ENCODE measurements around the gene HMG20A. TPM values are rescaled to one million over a fixed set of nuclear protein-coding genes. Genes with fewer than 3 reads are reported as not detected.

HMG20A gene
- total and polyA plus RNA-seq, 2 experiments from 2014 or later: 17.8 to 57.8 TPM

GRCh38 chr15:77387365-77388105 is 33.2 kb upstream of the HMG20A start (continued):
- TF ChIP-seq ZNF462 (CRISPR knock-in tag; IDR thresholded peaks at IDR 0.05) (no peak), REST (IDR thresholded peaks at IDR 0.05; ENCODE audit: unreplicated experiment) (no peak), STAT1 (IDR thresholded peaks at IDR 0.05; ENCODE audit: unreplicated experiment) (no peak), CREB1 (CRISPR knock-in tag; IDR thresholded peaks at IDR 0.05; ENCODE audit: low read depth) (no peak), POLR2AphosphoS5 (IDR thresholded peaks at IDR 0.05; ENCODE audit: low read depth) (no peak), EZH2 (IDR thresholded peaks at IDR 0.05; ENCODE audit: low read depth, unreplicated experiment) (no peak)

Measured in GM23338 (cell line).